WERI-Rb-1 (cell line): ENCODE results near the gene EDN1.

Source experiments
- DNase-seq: peaks from one replicate; pipeline ENCODE4 v3.0.0-alpha.2; 2020
- H3K27ac ChIP-seq: fragments of 250-450 bp; sonication (Bioruptor Pico); 2 replicates; pipeline ENCODE4 v1.5.1; 2020; ENCODE audit warnings: mild to moderate bottlenecking, moderate library complexity
- H3K27me3 ChIP-seq: fragments of 250-450 bp; sonication (Bioruptor Pico); 2 replicates; pipeline ENCODE4 v1.5.1; 2021; ENCODE audit warnings: mild to moderate bottlenecking, low read depth, moderate library complexity; ENCODE audit not compliant: insufficient read depth, severe bottlenecking
- H3K36me3 ChIP-seq: fragments of 250-450 bp; sonication (Bioruptor Pico); 2 replicates; pipeline ENCODE4 v1.5.1; 2020; ENCODE audit warnings: mild to moderate bottlenecking, moderate library complexity
- H3K4me3 ChIP-seq: 2 replicates; pipeline ENCODE4 v1.5.1; 2011; ENCODE audit warnings: low read depth, mild to moderate bottlenecking, control low read depth, low read length
- H3K9me3 ChIP-seq: fragments of 250-450 bp; sonication (Bioruptor Pico); 2 replicates; pipeline ENCODE4 v1.5.1; 2021; ENCODE audit warnings: mild to moderate bottlenecking, moderate library complexity; ENCODE audit not compliant: severe bottlenecking
- CTCF ChIP-seq: IDR thresholded peaks from 2 replicates; pipeline ENCODE4 v1.5.1; 2011; ENCODE audit warnings: low read depth, mild to moderate bottlenecking, control low read depth, inconsistent platforms, low read length

The EDN1 gene

GRCh38 chr6:12246900-12247299 is 43.3 kb upstream of the EDN1 start:
- DNase-seq = no peak

GRCh38 chr6:12249541-12250382 is 40.4 kb upstream of the EDN1 start:
- DNase-seq = no peak
- Histone ChIP-seq H3K27ac (no peak overlapping the region), H3K36me3 (no peaks in the 10 kb centered on the region), H3K9me3 (no peaks in the 10 kb centered on the region), H3K4me3 (no peak overlapping the region), H3K27me3 (no peaks in the 10 kb centered on the region)
- no peak for TF ChIP-seq CTCF

More at GRCh38 chr6:12246900-12247299, 43.3 kb upstream of the EDN1 start:
- Histone ChIP-seq H3K36me3 (no peaks in the 10 kb centered on the region), H3K27me3 (peaks cover 2% of the 10 kb centered on the region), H3K4me3 (no peak overlapping the region), H3K27ac (no peak overlapping the region), H3K9me3 (peaks cover under 1% of the 10 kb centered on the region)
- no peak for TF ChIP-seq CTCF

- TF ChIP-seq CTCF = no peak
- no peak for DNase-seq
- Histone ChIP-seq H3K27ac (no peak overlapping the region), H3K27me3 (no peaks in the 10 kb centered on the region), H3K36me3 (no peaks in the 10 kb centered on the region), H3K4me3 (no peak overlapping the region), H3K9me3 (no peaks in the 10 kb centered on the region)
Observed at GRCh38 chr6:12250383-12250770, 39.8 kb upstream of the EDN1 start.

- no peaks in the 10 kb centered on the region for H3K36me3 ChIP-seq
- TF ChIP-seq CTCF = no peak
- H3K27me3 ChIP-seq = no peaks in the 10 kb centered on the region
Observed at GRCh38 chr6:12254210-12254609, 36.0 kb upstream of the EDN1 start.

GRCh38 chr6:12258191-12258590 is 32.0 kb upstream of the EDN1 start:
- no peak for DNase-seq
- no peak overlapping the region for H3K27ac ChIP-seq

More at GRCh38 chr6:12254210-12254609, 36.0 kb upstream of the EDN1 start:
- no peaks in the 10 kb centered on the region for H3K9me3 ChIP-seq
- no peak overlapping the region for H3K4me3 ChIP-seq
- no peak overlapping the region for H3K27ac ChIP-seq
- DNase-seq = no peak

More at GRCh38 chr6:12258191-12258590, 32.0 kb upstream of the EDN1 start:
- Histone ChIP-seq H3K9me3 (no peaks in the 10 kb centered on the region), H3K36me3 (no peaks in the 10 kb centered on the region), H3K4me3 (no peak overlapping the region), H3K27me3 (peaks cover 3% of the 10 kb centered on the region)
- TF ChIP-seq CTCF = no peak
